Measurements from ENCODE around the gene TP53I11. TPM values are rescaled to one million over a fixed set of nuclear protein-coding genes. Genes with fewer than 3 reads are reported as not detected.

TP53I11 gene
- total and polyA plus RNA-seq, 2 of the 13 experiments (the other 11 are each of a cell fraction or from before 2014, with no cell fraction given), result not detected

- Histone ChIP-seq H3K36me3 (replicated peaks in 1 of 2; ENCODE audit: control insufficient read depth in 1 of 2, insufficient read depth in 2 of 2, low read length in 2 of 2) (no peaks in the 10 kb centered on the region), H3K4me2 (ENCODE audit: low read depth, low read length) (no peak overlapping the region), H3K9ac (ENCODE audit: insufficient read depth, low read depth, low read length) (no peak overlapping the region), H3K4me1 (ENCODE audit: insufficient read depth, low read length) (no peaks in the 10 kb centered on the region), H3K79me2 (ENCODE audit: insufficient read depth, low read length) (no peaks in the 10 kb centered on the region), H3K9me3 (ENCODE audit: low read length) (no peaks in the 10 kb centered on the region), H4K20me1 (ENCODE audit: insufficient read depth, low read length) (no peaks in the 10 kb centered on the region), H3K27ac (ENCODE audit: extremely low read length, insufficient read depth, low read length) (no peak overlapping the region), H3K27me3 (ENCODE audit: control insufficient read depth in 1 of 2, insufficient read depth in 2 of 2, low read length in 2 of 2) (peaks cover 3 to 33% of the 10 kb centered on the region in 2 experiments; a peak in 4 of 5 replicates), H2AFZ (ENCODE audit: low read length) (no peak overlapping the region), H3K4me3 (replicated peaks in 1 of 3; ENCODE audit: insufficient read depth in 1 of 3, low read depth in 2 of 3, low read length in 3 of 3) (no peak overlapping the region)
- ATAC-seq (no peak), FAIRE-seq (no peak), DNase-seq (ENCODE audit: low spot score) (no peak)
- ChIA-PET CTCF (ENCODE audit: low intra/inter-chr PET ratio, low total read pairs) (no interaction called here), POLR2A (no interaction called here)
- TF ChIP-seq ZBTB4 (CRISPR knock-in tag; IDR thresholded peaks at IDR 0.05; ENCODE audit: borderline replicate concordance), result no peak
- no peak for TF ChIP-seq HDAC6 (IDR thresholded peaks at IDR 0.05; ENCODE audit: low read depth, low read length)
- TF ChIP-seq IRF1 (CRISPR knock-in tag; IDR thresholded peaks at IDR 0.05; ENCODE audit: low read depth), result no peak
- no peak for TF ChIP-seq ZFP37 (CRISPR knock-in tag; IDR thresholded peaks at IDR 0.05; ENCODE audit: borderline replicate concordance)
- no peak for TF ChIP-seq ZNF10 (CRISPR knock-in tag; IDR thresholded peaks at IDR 0.05; ENCODE audit: borderline replicate concordance, low read depth)
- no peak for TF ChIP-seq SP2 (CRISPR knock-in tag; IDR thresholded peaks at IDR 0.05)
- no peak for TF ChIP-seq ZFY (CRISPR knock-in tag; IDR thresholded peaks at IDR 0.05)
- TF ChIP-seq ZBED4 (CRISPR knock-in tag; IDR thresholded peaks at IDR 0.05; ENCODE audit: borderline replicate concordance), result no peak
- no peak for TF ChIP-seq ZNF510 (CRISPR knock-in tag; IDR thresholded peaks at IDR 0.05; ENCODE audit: low read depth)
- TF ChIP-seq ZFAT (CRISPR knock-in tag; conservative IDR thresholded peaks at IDR 0.05), result no peak
- TF ChIP-seq ZNF20 (CRISPR knock-in tag; IDR thresholded peaks at IDR 0.05), result no peak
- WGBS (ENCODE audit: low lambda C conversion rate), result 20% methylated on average over 6 of the region's 10 CpGs
- BruUV-seq (replicated peaks), result no TSS peak
- in situ Hi-C loops (cut with HindIII; ENCODE audit: extremely low pct_ligation_motif_present, low pct_unique_long_range_greater_than_20kb), result no loop called here
- intact Hi-C loops (cut with micrococcal nuclease; ENCODE audit: unreplicated experiment), result no loop called here
Observed at GRCh38 chr11:44915004-44915403, 35.7 kb downstream of the TP53I11 start.

Measured in HepG2 (cell line).